PC-3 (cell line): Measurements from ENCODE around the gene TXNDC15.
"Not testable (repeated sequence)": the region's sequence is repeated elsewhere in the genome, so short reads cannot be mapped to it uniquely, and the experiment has no call there.

Experiments
- EZH2 ChIP-seq: fragments of 300-600 bp; sonication (generic); IDR thresholded peaks from one replicate; pipeline ENCODE4 v1.6.1; 2017; ENCODE audit warnings: antibody characterized with exemption, mild to moderate bottlenecking, low read length; ENCODE audit not compliant: unreplicated experiment
- TF ChIP-seq, protein P1 (sequence below): fragments of 300-600 bp; sonication (generic); conservative IDR thresholded peaks from 2 replicates; pipeline ENCODE4 v1.5.1; 2017; ENCODE audit warnings: antibody characterized with exemption, low read depth, mild to moderate bottlenecking, low read length

DNA sequence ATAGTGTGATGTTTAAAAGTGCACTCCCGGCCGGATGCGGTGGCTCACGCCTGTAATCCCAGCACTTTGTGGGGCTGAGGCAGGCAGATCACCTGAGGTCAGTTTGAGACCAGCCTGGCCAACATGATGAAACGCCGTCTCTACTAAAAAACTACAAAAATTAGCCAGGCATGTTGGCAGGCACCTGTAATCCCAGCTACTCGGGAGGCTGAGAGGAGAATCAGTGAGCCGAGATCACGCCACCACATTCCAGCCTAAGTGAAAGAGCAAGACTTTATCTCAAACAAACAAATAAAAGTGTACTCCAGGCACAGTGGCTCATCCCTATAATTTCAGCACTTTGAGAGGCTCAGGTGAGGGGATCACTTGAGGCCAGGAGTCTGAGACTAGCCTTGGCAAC lies 35.8 kb upstream of the TXNDC15 start:
- TF ChIP-seq, protein P1, sequence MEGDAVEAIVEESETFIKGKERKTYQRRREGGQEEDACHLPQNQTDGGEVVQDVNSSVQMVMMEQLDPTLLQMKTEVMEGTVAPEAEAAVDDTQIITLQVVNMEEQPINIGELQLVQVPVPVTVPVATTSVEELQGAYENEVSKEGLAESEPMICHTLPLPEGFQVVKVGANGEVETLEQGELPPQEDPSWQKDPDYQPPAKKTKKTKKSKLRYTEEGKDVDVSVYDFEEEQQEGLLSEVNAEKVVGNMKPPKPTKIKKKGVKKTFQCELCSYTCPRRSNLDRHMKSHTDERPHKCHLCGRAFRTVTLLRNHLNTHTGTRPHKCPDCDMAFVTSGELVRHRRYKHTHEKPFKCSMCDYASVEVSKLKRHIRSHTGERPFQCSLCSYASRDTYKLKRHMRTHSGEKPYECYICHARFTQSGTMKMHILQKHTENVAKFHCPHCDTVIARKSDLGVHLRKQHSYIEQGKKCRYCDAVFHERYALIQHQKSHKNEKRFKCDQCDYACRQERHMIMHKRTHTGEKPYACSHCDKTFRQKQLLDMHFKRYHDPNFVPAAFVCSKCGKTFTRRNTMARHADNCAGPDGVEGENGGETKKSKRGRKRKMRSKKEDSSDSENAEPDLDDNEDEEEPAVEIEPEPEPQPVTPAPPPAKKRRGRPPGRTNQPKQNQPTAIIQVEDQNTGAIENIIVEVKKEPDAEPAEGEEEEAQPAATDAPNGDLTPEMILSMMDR = not testable (repeated sequence)
- TF ChIP-seq EZH2 = not testable (repeated sequence)
